Memory B cell (primary cell): ENCODE data around the gene TOR4A.
A peak's percentile ranks its signal among the peaks of the same experiment; 100 is the strongest.

Experiments
- ATAC-seq: fragments of 150-1000 bp; cut with Tn5 transposase; 2 replicates; pipeline ENCODE4 v1.10.0; 2021; ENCODE audit warnings: low read depth, mild to moderate bottlenecking, moderate library complexity
- DNase-seq, 2 donors: peaks; one replicate each; pipeline ENCODE4 v3.0.0; 2022; ENCODE audit warnings: low spot score in 2 of 2
- H3K27ac Mint-ChIP-seq: one replicate; pipeline ENCODE4 v1.8.0; 2022; ENCODE audit warnings: mild to moderate bottlenecking, moderate library complexity, mixed read lengths
- H3K27me3 Mint-ChIP-seq: one replicate; pipeline ENCODE4 v1.8.0; 2022; ENCODE audit warnings: mixed read lengths
- H3K36me3 Mint-ChIP-seq: one replicate; pipeline ENCODE4 v1.8.0; 2022; ENCODE audit warnings: mild to moderate bottlenecking, mixed read lengths
- H3K4me1 Mint-ChIP-seq: one replicate; pipeline ENCODE4 v1.8.0; 2022; ENCODE audit warnings: mixed read lengths
- H3K4me3 Mint-ChIP-seq: one replicate; pipeline ENCODE4 v1.8.0; 2022; ENCODE audit warnings: mild to moderate bottlenecking, moderate library complexity, mixed read lengths
- H3K9me3 Mint-ChIP-seq: one replicate; pipeline ENCODE4 v1.8.0; 2022; ENCODE audit warnings: mixed read lengths

TOR4A gene

DNA sequence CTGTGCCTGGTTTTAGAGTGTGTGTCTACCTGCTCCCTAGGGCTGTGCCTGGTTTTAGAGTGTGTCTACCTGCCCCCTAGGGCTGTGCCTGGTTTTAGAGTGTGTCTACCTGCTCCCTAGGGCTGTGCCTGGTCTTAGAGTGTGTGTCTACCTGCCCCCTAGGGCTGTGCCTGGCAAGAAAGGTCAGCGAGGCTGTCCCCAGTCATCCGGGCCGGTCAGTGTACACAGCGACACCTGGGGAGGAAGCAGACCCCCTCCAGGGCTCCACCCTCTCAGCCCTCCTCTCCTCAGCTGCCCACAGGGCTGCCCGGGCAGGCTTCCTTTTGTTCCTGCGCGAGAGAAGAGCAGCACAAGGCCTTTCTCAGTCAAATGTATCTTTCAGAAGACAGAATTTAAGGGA is 20.4 kb downstream of the TOR4A start:
- Mint-ChIP-seq H3K27ac (no peak overlapping the region), H3K27me3 (peaks cover 10% of the 10 kb centered on the region), H3K4me1 (peaks cover 11% of the 10 kb centered on the region), H3K4me3 (no peak overlapping the region), H3K36me3 (no peaks in the 10 kb centered on the region), H3K9me3 (no peaks in the 10 kb centered on the region)
- ATAC-seq: no peak
- no peak for DNase-seq

DNA sequence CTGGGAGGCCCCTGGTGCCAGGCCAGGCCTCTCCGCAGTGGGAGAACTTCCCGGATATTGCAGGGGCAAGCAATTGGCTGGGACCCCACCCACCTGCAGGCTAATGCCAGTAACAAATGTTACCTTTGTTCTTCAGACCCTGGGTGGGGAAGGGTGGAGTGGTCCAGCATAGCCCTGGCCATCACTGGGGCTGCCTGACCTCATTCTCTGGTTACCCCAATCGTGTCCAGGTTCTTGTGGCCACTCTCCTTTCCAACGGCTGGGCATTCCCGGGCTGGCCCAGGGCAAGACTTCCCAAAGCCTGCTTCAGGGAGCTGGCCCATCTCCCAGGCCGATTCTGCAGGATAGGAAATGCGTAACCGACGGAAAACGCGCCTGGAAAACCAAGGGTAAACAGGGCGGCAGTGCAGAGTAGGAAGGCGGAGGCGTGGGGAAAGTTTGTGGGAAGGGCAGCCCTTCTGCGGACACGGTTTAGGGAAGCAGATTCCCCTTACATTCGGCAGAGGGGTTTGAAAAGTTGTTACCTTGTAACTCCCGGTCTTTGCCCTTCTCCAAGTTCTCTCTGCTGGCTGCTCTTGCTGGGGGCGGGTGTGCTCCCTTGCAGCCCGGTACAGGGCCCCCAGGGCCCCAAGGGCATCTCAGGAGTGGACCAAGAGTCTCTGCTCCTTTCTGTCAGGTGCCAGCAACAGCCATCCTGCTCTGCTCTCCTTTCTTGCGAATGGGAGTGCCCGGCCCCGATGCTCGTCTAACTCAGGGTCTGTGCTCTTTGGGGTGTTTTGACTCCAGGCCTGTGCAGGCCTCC is 21.1 kb downstream of the TOR4A start:
- H3K27ac Mint-ChIP-seq: no peak overlapping the region
- ATAC-seq: no peak

DNA sequence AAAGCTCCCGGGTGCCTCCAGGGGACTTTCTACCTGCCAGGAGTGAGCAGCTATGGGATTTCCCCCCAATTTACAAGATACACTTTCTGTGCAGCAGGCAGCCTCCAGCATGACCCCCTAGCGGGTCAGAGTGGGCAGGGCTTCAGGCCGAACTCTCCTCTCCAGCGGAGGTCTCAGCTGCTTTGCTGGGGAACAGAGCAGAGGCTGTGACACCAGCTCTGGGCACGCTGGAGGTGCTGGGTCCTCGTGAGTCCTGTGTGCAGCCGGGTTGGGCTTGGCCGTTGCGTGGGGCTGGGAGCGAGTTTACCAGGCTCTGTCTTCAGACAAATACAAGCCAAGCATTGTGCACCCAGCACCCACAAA is 21.7 kb downstream of the TOR4A start:
- peaks cover 10% of the 10 kb centered on the region for H3K27me3 Mint-ChIP-seq
- ATAC-seq (no peak), DNase-seq (no peak)
- peaks cover 11% of the 10 kb centered on the region for H3K4me1 Mint-ChIP-seq
- no peak overlapping the region for H3K27ac Mint-ChIP-seq
- no peaks in the 10 kb centered on the region for H3K9me3 Mint-ChIP-seq
- H3K36me3 Mint-ChIP-seq: no peaks in the 10 kb centered on the region
- H3K4me3 Mint-ChIP-seq: no peak overlapping the region

More for the DNA sequence above, 21.1 kb downstream of the TOR4A start:
- Mint-ChIP-seq H3K4me1 (peaks cover 11% of the 10 kb centered on the region), H3K9me3 (no peaks in the 10 kb centered on the region), H3K36me3 (no peaks in the 10 kb centered on the region), H3K4me3 (no peak overlapping the region), H3K27me3 (peaks cover 10% of the 10 kb centered on the region)
- DNase-seq: no peak

DNA sequence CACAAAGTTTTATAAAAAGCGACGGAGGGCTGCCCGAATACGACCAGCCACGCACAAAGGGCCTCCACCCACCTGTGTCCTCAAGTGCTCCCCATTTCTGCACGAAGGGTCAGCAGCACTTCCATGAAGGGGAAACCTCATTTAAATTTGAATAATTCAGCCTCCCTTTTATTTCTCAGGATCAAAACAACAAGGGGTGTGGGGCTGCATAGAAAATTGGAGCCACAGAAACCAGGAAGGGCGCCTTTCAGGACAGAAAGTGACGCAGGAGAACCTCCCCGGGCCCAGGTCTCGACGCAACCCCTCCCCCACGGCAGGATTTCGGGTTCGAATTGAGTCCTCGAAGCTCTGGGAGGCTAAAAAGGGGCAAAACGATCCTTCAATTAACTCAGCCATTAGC is 22.4 kb downstream of the TOR4A start:
- H3K9me3 Mint-ChIP-seq: no peaks in the 10 kb centered on the region
- ATAC-seq (no peak), DNase-seq (no peak)
- H3K4me1 Mint-ChIP-seq: peaks cover 11% of the 10 kb centered on the region
- H3K36me3 Mint-ChIP-seq: no peaks in the 10 kb centered on the region
- no peak overlapping the region for H3K4me3 Mint-ChIP-seq
- H3K27me3 Mint-ChIP-seq: peaks cover 10% of the 10 kb centered on the region
- H3K27ac Mint-ChIP-seq: no peak overlapping the region

DNA sequence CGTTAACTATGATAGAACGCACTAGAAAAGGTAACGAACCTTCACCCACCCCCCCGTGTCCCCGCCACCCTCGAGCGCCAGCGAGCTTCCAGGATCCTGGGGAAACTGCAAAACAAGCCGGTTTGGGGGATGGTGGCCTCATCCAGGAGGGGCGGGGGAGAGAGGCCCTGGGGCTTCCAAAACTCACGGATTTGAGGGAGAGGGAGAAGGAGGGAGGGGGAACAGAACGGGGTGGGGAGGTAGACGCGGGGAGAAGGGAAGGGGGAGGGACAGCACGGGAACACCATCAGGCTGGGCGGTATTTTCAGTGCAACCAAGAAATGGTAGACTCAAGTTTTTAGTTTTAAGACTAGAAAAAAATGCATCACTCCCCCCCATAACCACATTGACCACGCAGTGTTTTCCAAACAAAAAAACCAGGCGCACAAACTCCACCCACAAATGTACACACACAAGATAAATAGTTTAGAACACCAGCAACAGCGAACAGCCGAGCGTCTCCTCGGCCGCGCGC is 23.1 kb downstream of the TOR4A start:
- Mint-ChIP-seq H3K27me3 (peaks cover 12% of the 10 kb centered on the region), H3K4me1 (peaks cover 13% of the 10 kb centered on the region), H3K27ac (peak overlapping the region; percentile 45), H3K9me3 (no peaks in the 10 kb centered on the region), H3K4me3 (peak overlapping the region; percentile 71), H3K36me3 (no peaks in the 10 kb centered on the region)
- ATAC-seq: no peak
- no peak for DNase-seq

DNA sequence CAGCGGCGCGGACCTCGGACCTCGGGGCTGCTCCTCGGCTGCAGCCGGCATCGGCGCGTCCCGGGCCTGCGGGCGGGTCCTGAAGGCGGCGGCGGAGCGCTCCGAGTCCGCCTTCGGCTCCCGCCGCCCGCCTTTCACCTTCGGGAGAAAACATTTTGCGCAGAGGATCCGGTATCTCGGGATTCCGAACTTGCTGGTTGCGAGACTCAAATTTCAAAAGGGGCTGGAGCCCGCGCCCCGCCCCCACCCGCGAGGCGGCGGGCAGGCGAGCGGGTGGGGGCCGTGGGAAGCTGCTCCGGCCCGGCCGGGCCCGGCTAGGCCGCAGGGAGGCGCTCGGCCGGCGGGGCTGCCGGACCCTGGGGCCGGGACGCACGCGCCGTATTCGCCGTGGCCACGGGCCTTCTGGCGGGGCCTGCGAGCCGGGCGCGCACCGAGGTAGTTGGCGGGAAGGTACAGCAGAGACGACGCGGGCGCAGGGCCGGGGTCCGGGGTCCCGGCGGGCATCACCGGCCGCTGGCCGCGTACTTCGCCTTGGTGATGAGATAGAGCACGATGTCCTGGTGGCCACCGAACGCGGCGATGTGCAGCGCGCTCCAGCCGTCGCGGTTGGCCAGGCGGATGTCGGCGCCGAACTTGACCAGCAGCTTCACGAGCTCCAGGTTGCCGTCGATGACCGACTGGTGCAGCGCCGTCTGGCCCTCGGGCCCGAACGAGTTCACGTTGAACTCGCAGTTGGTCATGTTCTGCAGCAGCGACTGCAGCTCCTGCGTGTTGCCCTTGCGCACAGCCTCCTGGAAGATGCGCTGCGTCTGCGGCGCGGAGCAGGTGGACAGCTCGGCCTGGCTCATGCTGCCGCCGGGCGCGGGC is 23.8 kb downstream of the TOR4A start:
- H3K27ac Mint-ChIP-seq: peak overlapping the region; percentile 45
- no peaks in the 10 kb centered on the region for H3K9me3 Mint-ChIP-seq
- peaks cover 13% of the 10 kb centered on the region for H3K4me1 Mint-ChIP-seq
- peak in 1 of 2 donors; percentile 42 for DNase-seq
- H3K4me3 Mint-ChIP-seq: peak overlapping the region; percentile 34
- ATAC-seq: no peak
- no peaks in the 10 kb centered on the region for H3K36me3 Mint-ChIP-seq
- H3K27me3 Mint-ChIP-seq: peaks cover 12% of the 10 kb centered on the region

DNA sequence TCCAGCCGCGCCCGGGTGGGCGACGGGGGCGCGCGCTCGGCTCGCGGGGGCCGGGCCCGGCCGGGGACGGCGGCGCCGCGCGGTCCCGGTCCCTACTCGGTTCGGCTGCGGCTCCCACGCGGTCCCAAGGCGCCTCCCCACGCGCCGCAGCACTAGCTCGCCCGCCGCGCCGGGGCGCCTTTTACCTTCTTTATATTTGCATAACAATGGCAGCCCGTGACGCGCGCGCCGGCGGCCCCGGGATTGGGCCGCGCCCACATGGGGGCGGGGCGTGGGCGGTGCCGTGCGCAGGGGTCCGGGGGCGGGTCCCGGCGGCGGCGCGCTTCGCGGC is 24.6 kb downstream of the TOR4A start, which contains the start of gene NRARP:
Gene NRARP, minus strand, starts transcription at position 154 of the 331 bp plus-strand sequence. CDS start 343 bp downstream, outside the sequence.
- Mint-ChIP-seq H3K4me3 (peak within 1 kb of the TSS; percentile 56), H3K27me3 (peaks cover 5% of the 10 kb centered on the region), H3K9me3 (no peaks in the 10 kb centered on the region), H3K36me3 (no peaks in the 10 kb centered on the region), H3K4me1 (peaks cover 9% of the 10 kb centered on the region), H3K27ac (no peak within 1 kb of the TSS)
- ATAC-seq (peak; percentile 85), DNase-seq (peak; percentile 93 to 95)

DNA sequence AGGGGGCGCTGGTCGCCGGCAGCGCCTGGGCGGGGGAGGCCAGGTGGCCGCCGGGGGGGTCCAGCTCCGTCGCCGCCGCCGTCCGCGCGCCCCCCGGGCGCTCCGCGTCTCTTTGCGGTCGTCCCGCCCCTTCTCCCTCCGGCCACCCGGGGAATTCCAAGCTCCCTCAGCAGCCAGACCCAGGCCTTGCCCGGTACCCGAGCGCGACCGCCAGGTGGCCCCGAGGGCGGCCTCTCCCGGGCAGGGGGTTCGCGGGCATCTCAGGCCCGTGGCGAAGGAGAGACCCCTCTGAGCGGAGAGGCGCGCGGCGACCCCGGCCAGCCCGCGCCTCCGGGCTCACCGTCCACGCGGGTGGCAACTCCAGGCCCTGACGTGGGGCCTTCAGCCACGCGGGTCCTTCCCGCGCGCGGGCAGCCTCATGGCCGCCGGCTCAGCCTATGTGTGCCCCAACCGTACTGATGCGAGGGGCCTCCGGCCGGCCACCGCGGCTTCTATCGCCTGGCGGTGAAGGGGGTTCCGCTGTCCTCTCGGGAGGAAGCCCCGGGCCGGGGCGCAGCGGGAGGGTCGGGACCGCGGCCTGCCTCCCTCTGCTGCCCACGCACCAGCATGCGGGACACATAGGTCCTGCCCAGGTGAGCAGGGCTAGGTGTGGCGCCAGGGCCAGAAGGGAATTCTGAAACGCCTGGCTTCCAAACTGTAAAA is 25.1 kb downstream of the TOR4A start:
- Mint-ChIP-seq H3K27ac (no peak overlapping the region), H3K9me3 (no peaks in the 10 kb centered on the region), H3K36me3 (no peaks in the 10 kb centered on the region), H3K4me1 (peaks cover 5% of the 10 kb centered on the region), H3K27me3 (peaks cover 4% of the 10 kb centered on the region), H3K4me3 (no peak overlapping the region)
- DNase-seq (no peak), ATAC-seq (peak; percentile 64)

DNA sequence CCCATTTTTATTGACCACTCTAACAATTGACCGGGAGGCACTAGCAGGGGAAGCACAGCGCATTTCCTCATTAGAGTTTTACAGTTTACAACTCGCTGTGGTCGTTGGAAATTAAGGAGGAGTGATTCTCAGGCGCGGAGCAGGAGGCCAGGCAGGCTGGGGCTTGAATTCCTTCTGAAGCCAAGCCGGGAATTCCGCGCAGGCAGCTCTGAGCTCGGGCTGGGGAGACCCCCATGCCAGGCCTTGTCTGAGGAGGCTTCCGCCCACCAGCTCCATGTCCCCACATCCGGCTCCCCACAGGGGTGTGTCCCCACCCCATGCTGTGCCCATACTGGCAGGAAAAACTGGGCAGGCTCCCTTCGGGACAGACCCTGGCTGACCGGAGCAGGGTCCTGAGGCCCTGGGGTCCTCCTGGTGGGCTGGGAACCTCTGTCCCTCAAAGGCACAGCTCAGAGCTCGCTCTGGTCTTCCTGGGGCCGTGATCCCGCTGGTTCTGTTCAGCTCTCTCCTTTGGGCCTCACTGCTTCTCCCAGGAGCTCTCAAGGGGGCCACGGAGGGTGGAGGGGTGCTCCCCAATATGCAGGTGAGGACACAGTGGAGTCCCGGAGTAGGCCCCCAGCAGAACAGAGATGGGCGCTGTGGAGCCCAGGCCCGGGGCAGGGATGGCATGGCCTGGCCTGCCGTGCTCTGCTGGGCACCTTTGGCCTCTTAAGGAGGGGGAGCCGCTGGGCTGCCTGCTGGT is 25.8 kb downstream of the TOR4A start:
- H3K27me3 Mint-ChIP-seq: peaks cover 4% of the 10 kb centered on the region
- DNase-seq: peak in 1 of 2 donors; percentile 40
- ATAC-seq: no peak
- H3K27ac Mint-ChIP-seq: no peak overlapping the region
- H3K36me3 Mint-ChIP-seq: no peaks in the 10 kb centered on the region
- H3K9me3 Mint-ChIP-seq: no peaks in the 10 kb centered on the region
- peak overlapping the region; percentile 37 for H3K4me3 Mint-ChIP-seq
- H3K4me1 Mint-ChIP-seq: peaks cover 5% of the 10 kb centered on the region

DNA sequence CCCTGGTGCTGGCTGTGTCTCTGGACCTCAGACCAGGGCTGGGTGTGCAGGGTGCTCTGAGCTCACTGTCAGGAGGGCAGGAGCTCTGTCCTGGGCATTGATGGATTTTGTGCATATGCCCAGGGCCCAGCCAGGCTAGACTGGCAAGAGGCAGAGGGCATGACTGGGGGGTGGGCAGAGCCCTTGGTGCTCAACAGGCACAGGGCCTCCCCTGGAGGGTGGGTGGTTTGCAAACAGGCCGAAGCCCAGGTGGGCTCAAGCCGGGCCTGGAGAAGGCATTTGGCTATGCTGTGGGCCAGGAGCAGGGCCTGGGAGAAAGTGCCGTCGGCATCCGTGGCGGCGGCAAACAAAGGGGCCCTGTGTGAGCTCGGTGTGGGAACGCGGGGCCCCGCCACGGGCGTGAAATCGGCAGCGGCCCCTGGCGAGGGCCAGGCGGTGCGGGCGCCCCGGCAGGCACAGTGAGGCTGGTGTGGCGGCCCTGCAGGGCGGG is 26.4 kb downstream of the TOR4A start:
- H3K27me3 Mint-ChIP-seq: peaks cover 4% of the 10 kb centered on the region
- no peaks in the 10 kb centered on the region for H3K9me3 Mint-ChIP-seq
- no peaks in the 10 kb centered on the region for H3K36me3 Mint-ChIP-seq
- H3K4me3 Mint-ChIP-seq: peak overlapping the region; percentile 12
- DNase-seq (peak in 1 of 2 donors; percentile 25), ATAC-seq (no peak)
- H3K4me1 Mint-ChIP-seq: peaks cover 5% of the 10 kb centered on the region
- H3K27ac Mint-ChIP-seq: no peak overlapping the region

DNA sequence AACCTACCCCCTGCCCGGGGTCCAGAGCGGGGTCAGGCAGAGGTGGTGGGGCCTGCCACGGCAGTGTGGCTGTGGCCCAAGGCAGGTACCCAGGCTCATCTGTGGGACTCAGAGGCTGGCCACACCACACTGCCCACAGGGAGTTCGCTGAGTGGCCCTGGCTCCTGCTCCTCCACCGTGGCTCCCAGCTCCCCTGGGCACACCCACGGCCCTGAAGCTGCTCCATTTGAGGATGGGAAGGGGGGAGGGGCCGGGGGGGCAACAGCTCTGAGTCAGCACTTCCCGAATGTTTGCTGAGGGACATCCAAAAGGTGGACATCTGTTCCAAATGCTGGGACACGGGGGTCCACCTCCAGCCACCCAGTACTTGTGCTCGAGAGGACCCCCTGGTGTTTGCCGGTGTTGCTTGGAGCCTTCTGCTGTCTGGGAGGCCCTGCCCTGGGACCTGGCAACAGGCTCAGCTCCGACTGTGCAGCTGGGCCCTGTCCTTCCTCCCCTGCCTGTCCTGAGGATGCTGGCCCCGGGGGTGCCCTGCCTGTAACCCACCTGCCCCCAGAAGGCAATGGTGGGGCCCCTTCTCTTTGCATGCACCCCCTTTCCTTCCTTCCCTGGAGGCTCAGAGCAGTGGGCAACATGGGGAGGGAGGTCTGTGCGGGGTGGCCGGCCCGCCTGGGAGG is 27.0 kb downstream of the TOR4A start:
- H3K27ac Mint-ChIP-seq: no peak overlapping the region
- no peaks in the 10 kb centered on the region for H3K36me3 Mint-ChIP-seq
- no peak overlapping the region for H3K4me3 Mint-ChIP-seq
- H3K4me1 Mint-ChIP-seq: peaks cover 5% of the 10 kb centered on the region
- no peaks in the 10 kb centered on the region for H3K9me3 Mint-ChIP-seq
- peaks cover 4% of the 10 kb centered on the region for H3K27me3 Mint-ChIP-seq
- DNase-seq (peak in 1 of 2 donors; percentile 25), ATAC-seq (no peak)

DNA sequence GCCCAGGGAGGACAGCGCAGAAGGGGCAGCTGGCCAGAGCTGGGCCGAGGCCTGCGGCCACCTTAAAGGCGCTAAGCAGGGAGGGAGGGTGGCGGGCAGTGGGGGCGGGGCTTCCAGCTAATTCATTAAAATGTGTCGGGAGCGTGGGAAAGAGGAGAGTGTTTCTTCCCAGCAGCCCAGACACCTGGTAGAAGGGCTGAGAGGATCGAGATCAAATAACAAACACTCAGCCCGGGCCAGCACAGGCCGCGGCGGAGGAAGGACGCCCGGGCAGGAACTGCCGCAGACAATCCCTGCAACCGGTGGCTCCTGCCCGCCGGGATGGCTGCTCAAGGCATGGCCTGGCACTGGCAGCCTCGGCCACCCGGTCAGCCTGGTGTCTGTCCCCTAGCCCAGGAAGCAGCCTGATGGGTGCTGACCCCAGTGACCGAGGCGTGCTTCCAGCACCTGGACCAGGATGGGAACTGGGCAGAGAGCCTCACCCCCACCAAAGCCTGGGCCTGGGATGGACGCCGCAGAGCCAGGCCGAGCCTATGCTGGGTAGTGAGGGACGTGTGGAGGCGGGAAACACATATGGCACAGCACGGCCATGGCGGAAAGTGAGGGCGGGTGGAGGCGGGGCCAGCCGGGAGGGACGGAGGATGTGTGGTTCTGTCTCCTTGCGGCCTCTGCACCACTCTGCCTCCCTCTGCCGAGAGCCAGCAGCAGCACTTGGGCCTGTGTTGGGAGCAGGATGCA is 27.7 kb downstream of the TOR4A start:
- no peaks in the 10 kb centered on the region for H3K9me3 Mint-ChIP-seq
- H3K27ac Mint-ChIP-seq: no peak overlapping the region
- DNase-seq (peak in 1 of 2 donors; percentile 25), ATAC-seq (peak; percentile 19)
- H3K4me1 Mint-ChIP-seq: peaks cover 5% of the 10 kb centered on the region
- no peaks in the 10 kb centered on the region for H3K36me3 Mint-ChIP-seq
- H3K27me3 Mint-ChIP-seq: peaks cover 4% of the 10 kb centered on the region
- no peak overlapping the region for H3K4me3 Mint-ChIP-seq
